H1 (cell line): Measurements from ENCODE around the gene OSBPL3. TPM values are rescaled to one million over a fixed set of nuclear protein-coding genes. Genes with fewer than 3 reads are reported as not detected.

Experiments
- CHD1 ChIP-seq: IDR thresholded peaks from 2 replicates; pipeline ENCODE4 v1.6.1; 2012; ENCODE audit warnings: low read depth, low read length, improper control_type of control experiment
- KDM5A ChIP-seq: fragments of 200-600 bp; IDR thresholded peaks from 2 replicates; pipeline ENCODE4 v1.7.1; 2012; ENCODE audit warnings: mild to moderate bottlenecking, low read length, inconsistent platforms, mixed read lengths
- polyA plus RNA-seq, 7 experiments: library from polyadenylated mRNA; depleted of rRNA in 3 of 7; stranded (reverse) in 5 of 7; unstranded in 2 of 7; fragments of >200 nt in 5 of 7; fragments of 200-250 nt in 2 of 7; gene quantifications; 1 replicate in 5 of 7; 2 replicates in 1 of 7; 4 replicates in 1 of 7; pipeline versions ENCODE4 v1.2.1 to v1.2.3, GENCODE V29; 2011 to 2013; ENCODE audit warnings: missing spikeins in 2 of 7, mixed read lengths in 2 of 7
- total RNA-seq: library from RNA; stranded (reverse); fragmentation: NEBNext Ultra II Directional; extraction: Animal tissue kit (Norgen Biotek cat#: 25700); gene quantifications from 2 replicates; pipeline ENCODE4 v1.2.1, GENCODE V29; 2021
- TF ChIP-seq, protein P1 (sequence below): fragments of 300-600 bp; sonication (generic); IDR thresholded peaks from 2 replicates; pipeline ENCODE4 v1.7.1; 2012; ENCODE audit warnings: low read length, moderate library complexity, mild to moderate bottlenecking, inconsistent platforms; ENCODE audit not compliant: insufficient replicate concordance

Gene OSBPL3
- total and polyA plus RNA-seq, 2 of the 8 experiments (the other 6 are each of a cell fraction or from before 2014, with no cell fraction given), result 2.8 to 13.9 TPM

DNA sequence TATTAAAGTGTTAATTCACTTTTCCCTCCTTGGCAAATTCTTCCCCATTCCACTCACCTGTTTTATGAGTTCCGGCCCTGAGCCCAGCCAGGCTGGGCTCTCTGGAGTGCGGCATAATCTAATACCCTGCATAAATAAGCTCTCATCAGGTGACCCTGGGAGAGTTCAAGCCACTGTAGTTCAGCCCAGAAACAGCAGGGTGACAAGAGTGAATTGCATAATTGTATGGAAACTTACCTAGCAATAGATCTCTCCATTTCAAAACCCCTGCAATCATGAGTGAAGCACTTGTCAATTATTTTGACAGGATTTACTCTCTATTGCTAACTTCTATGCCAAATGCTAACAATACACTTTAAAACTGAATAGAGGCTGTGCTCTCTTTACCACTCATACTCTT is 94.7 kb downstream of the OSBPL3 start (continued):
- TF ChIP-seq, protein P1, sequence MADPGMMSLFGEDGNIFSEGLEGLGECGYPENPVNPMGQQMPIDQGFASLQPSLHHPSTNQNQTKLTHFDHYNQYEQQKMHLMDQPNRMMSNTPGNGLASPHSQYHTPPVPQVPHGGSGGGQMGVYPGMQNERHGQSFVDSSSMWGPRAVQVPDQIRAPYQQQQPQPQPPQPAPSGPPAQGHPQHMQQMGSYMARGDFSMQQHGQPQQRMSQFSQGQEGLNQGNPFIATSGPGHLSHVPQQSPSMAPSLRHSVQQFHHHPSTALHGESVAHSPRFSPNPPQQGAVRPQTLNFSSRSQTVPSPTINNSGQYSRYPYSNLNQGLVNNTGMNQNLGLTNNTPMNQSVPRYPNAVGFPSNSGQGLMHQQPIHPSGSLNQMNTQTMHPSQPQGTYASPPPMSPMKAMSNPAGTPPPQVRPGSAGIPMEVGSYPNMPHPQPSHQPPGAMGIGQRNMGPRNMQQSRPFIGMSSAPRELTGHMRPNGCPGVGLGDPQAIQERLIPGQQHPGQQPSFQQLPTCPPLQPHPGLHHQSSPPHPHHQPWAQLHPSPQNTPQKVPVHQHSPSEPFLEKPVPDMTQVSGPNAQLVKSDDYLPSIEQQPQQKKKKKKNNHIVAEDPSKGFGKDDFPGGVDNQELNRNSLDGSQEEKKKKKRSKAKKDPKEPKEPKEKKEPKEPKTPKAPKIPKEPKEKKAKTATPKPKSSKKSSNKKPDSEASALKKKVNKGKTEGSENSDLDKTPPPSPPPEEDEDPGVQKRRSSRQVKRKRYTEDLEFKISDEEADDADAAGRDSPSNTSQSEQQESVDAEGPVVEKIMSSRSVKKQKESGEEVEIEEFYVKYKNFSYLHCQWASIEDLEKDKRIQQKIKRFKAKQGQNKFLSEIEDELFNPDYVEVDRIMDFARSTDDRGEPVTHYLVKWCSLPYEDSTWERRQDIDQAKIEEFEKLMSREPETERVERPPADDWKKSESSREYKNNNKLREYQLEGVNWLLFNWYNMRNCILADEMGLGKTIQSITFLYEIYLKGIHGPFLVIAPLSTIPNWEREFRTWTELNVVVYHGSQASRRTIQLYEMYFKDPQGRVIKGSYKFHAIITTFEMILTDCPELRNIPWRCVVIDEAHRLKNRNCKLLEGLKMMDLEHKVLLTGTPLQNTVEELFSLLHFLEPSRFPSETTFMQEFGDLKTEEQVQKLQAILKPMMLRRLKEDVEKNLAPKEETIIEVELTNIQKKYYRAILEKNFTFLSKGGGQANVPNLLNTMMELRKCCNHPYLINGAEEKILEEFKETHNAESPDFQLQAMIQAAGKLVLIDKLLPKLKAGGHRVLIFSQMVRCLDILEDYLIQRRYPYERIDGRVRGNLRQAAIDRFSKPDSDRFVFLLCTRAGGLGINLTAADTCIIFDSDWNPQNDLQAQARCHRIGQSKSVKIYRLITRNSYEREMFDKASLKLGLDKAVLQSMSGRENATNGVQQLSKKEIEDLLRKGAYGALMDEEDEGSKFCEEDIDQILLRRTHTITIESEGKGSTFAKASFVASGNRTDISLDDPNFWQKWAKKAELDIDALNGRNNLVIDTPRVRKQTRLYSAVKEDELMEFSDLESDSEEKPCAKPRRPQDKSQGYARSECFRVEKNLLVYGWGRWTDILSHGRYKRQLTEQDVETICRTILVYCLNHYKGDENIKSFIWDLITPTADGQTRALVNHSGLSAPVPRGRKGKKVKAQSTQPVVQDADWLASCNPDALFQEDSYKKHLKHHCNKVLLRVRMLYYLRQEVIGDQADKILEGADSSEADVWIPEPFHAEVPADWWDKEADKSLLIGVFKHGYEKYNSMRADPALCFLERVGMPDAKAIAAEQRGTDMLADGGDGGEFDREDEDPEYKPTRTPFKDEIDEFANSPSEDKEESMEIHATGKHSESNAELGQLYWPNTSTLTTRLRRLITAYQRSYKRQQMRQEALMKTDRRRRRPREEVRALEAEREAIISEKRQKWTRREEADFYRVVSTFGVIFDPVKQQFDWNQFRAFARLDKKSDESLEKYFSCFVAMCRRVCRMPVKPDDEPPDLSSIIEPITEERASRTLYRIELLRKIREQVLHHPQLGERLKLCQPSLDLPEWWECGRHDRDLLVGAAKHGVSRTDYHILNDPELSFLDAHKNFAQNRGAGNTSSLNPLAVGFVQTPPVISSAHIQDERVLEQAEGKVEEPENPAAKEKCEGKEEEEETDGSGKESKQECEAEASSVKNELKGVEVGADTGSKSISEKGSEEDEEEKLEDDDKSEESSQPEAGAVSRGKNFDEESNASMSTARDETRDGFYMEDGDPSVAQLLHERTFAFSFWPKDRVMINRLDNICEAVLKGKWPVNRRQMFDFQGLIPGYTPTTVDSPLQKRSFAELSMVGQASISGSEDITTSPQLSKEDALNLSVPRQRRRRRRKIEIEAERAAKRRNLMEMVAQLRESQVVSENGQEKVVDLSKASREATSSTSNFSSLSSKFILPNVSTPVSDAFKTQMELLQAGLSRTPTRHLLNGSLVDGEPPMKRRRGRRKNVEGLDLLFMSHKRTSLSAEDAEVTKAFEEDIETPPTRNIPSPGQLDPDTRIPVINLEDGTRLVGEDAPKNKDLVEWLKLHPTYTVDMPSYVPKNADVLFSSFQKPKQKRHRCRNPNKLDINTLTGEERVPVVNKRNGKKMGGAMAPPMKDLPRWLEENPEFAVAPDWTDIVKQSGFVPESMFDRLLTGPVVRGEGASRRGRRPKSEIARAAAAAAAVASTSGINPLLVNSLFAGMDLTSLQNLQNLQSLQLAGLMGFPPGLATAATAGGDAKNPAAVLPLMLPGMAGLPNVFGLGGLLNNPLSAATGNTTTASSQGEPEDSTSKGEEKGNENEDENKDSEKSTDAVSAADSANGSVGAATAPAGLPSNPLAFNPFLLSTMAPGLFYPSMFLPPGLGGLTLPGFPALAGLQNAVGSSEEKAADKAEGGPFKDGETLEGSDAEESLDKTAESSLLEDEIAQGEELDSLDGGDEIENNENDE, result no peak
- TF ChIP-seq KDM5A (no peak), CHD1 (no peak)
- TF ChIP-seq, all 59 proteins: peak for 1
